WTC11 (cell line): ENCODE data around the gene ABCD3. TPM values are rescaled to one million over a fixed set of nuclear protein-coding genes. Genes with fewer than 3 reads are reported as not detected.

Source experiments
- ATAC-seq: fragments of 200-7000 bp; cut with Tn5 transposase; 2 replicates; pipeline ENCODE4 v1.10.0; 2021; ENCODE audit warnings: mild to moderate bottlenecking, moderate library complexity
- CTCF ChIA-PET: fragments of 300-600 bp; sonication (Branson Sonifier 250); formaldehyde crosslinking; loops from one replicate; lab custom pipeline; 2021; ENCODE audit warnings: antibody characterized with exemption; lab: Charles Lee
- POLR2A ChIA-PET: fragments of 350-600 bp; sonication (Branson Sonifier 250); formaldehyde crosslinking; loops from one replicate; lab custom pipeline; 2021; ENCODE audit warnings: antibody characterized with exemption; lab: Charles Lee
- DNase-seq: peaks from one replicate; pipeline ENCODE4 v3.0.0; 2021; ENCODE audit warnings: low spot score
- H3K27ac Mint-ChIP-seq: 2 replicates; pipeline ENCODE4 v1.8.0; 2021; ENCODE audit warnings: mixed read lengths
- H3K27me3 Mint-ChIP-seq: 2 replicates; pipeline ENCODE4 v1.8.0; 2021; ENCODE audit warnings: low read depth, mild to moderate bottlenecking, moderate library complexity, mixed read lengths
- H3K36me3 Mint-ChIP-seq: 2 replicates; pipeline ENCODE4 v1.8.0; 2021; ENCODE audit warnings: mixed read lengths
- H3K4me1 Mint-ChIP-seq: 2 replicates; pipeline ENCODE4 v1.8.0; 2022; ENCODE audit warnings: mixed read lengths
- H3K4me3 Mint-ChIP-seq: 2 replicates; pipeline ENCODE4 v1.8.0; 2021; ENCODE audit warnings: mild to moderate bottlenecking, moderate library complexity, mixed read lengths
- H3K9me3 Mint-ChIP-seq: 2 replicates; pipeline ENCODE4 v1.8.0; 2021; ENCODE audit warnings: mixed read lengths
- EMX1 ChIP-seq: fragments of 250-450 bp; sonication (Bioruptor Pico); IDR thresholded peaks from 2 replicates; pipeline ENCODE4 v1.8.0; 2021; ENCODE audit warnings: mild to moderate bottlenecking
- GRHL2 ChIP-seq: fragments of 250-450 bp; sonication (Bioruptor Pico); IDR thresholded peaks from 2 replicates; pipeline ENCODE4 v1.8.0; 2022; ENCODE audit warnings: mild to moderate bottlenecking, moderate library complexity; ENCODE audit not compliant: insufficient replicate concordance, severe bottlenecking
- KAT7 ChIP-seq: sonication (generic); formaldehyde crosslinking; IDR thresholded peaks from 2 replicates; pipeline ENCODE4 v1.8.1; 2023; ENCODE audit warnings: missing genetic modification reagents, mild to moderate bottlenecking, borderline replicate concordance
- MYBL2 ChIP-seq: sonication (generic); formaldehyde crosslinking; IDR thresholded peaks from 2 replicates; pipeline ENCODE4 v1.8.1; 2023; ENCODE audit warnings: mild to moderate bottlenecking, moderate library complexity, missing genetic modification reagents
- NFYB ChIP-seq: sonication (generic); formaldehyde crosslinking; conservative IDR thresholded peaks from 2 replicates; pipeline ENCODE4 v1.8.0; 2022; ENCODE audit warnings: low read depth, missing genetic modification reagents
- NR1H2 ChIP-seq: sonication (generic); formaldehyde crosslinking; IDR thresholded peaks from 2 replicates; pipeline ENCODE4 v1.9.0; 2021; ENCODE audit warnings: mild to moderate bottlenecking, moderate library complexity, missing genetic modification reagents
- PRRX2 ChIP-seq: fragments of 250-450 bp; sonication (Bioruptor Pico); IDR thresholded peaks from 2 replicates; pipeline ENCODE4 v1.8.0; 2021; ENCODE audit warnings: mild to moderate bottlenecking
- SP1 ChIP-seq: sonication (generic); formaldehyde crosslinking; conservative IDR thresholded peaks from 2 replicates; pipeline ENCODE4 v1.8.1; 2022; ENCODE audit warnings: missing genetic modification reagents
- TEAD1 ChIP-seq: sonication (generic); formaldehyde crosslinking; IDR thresholded peaks from 2 replicates; pipeline ENCODE4 v1.8.0; 2022; ENCODE audit warnings: mild to moderate bottlenecking, missing genetic modification reagents
- TEAD4 ChIP-seq: sonication (generic); formaldehyde crosslinking; IDR thresholded peaks from 2 replicates; pipeline ENCODE4 v1.8.0; 2022; ENCODE audit warnings: mild to moderate bottlenecking, missing genetic modification reagents
- ZNF416 ChIP-seq: fragments of 250-450 bp; sonication (Bioruptor Pico); IDR thresholded peaks from 2 replicates; pipeline ENCODE4 v1.9.0; 2021; ENCODE audit warnings: mild to moderate bottlenecking, inconsistent platforms
- total RNA-seq: library from RNA; stranded (reverse); gene quantifications from 3 replicates; pipeline ENCODE4 v1.2.3, GENCODE V29; 2021
- TF ChIP-seq, protein P1 (sequence below): sonication (generic); formaldehyde crosslinking; IDR thresholded peaks from 2 replicates; pipeline ENCODE4 v1.8.1; 2023; ENCODE audit warnings: mild to moderate bottlenecking, missing genetic modification reagents, borderline replicate concordance
- TF ChIP-seq, protein P2 (sequence below): sonication (generic); formaldehyde crosslinking; IDR thresholded peaks from 2 replicates; pipeline ENCODE4 v1.8.0; 2023; ENCODE audit warnings: mild to moderate bottlenecking, missing genetic modification reagents
- TF ChIP-seq, protein P3 (sequence below): fragments of 250-450 bp; sonication (Bioruptor Pico); IDR thresholded peaks from 2 replicates; pipeline ENCODE4 v2.1.2; 2022; ENCODE audit warnings: mild to moderate bottlenecking, moderate library complexity
- TF ChIP-seq, protein P4 (sequence below): sonication (generic); formaldehyde crosslinking; IDR thresholded peaks from 2 replicates; pipeline ENCODE4 v1.8.1; 2022; ENCODE audit warnings: missing genetic modification reagents, borderline replicate concordance
- TF ChIP-seq, protein P5 (sequence below): fragments of 250-450 bp; sonication (Bioruptor Pico); conservative IDR thresholded peaks from 2 replicates; pipeline ENCODE4 v1.9.0; 2021; ENCODE audit warnings: mild to moderate bottlenecking
- TF ChIP-seq, protein P6 (sequence below): sonication (generic); formaldehyde crosslinking; IDR thresholded peaks from 2 replicates; pipeline ENCODE4 v1.8.1; 2023; ENCODE audit warnings: mild to moderate bottlenecking, missing genetic modification reagents, moderate library complexity
- TF ChIP-seq, protein P7 (sequence below): sonication (generic); formaldehyde crosslinking; conservative IDR thresholded peaks from 2 replicates; pipeline ENCODE4 v1.8.1; 2022; ENCODE audit warnings: mild to moderate bottlenecking, missing genetic modification reagents
- TF ChIP-seq, protein P8 (sequence below): fragments of 250-450 bp; sonication (Bioruptor Pico); IDR thresholded peaks from 2 replicates; pipeline ENCODE4 v1.9.0; 2021; ENCODE audit warnings: mild to moderate bottlenecking
- TF ChIP-seq, protein P9 (sequence below): sonication (generic); formaldehyde crosslinking; IDR thresholded peaks from 2 replicates; pipeline ENCODE4 v1.8.0; 2022; ENCODE audit warnings: mild to moderate bottlenecking, missing genetic modification reagents

Gene ABCD3
- total RNA-seq, 1 experiment from 2014 or later: 27.2 TPM

DNA sequence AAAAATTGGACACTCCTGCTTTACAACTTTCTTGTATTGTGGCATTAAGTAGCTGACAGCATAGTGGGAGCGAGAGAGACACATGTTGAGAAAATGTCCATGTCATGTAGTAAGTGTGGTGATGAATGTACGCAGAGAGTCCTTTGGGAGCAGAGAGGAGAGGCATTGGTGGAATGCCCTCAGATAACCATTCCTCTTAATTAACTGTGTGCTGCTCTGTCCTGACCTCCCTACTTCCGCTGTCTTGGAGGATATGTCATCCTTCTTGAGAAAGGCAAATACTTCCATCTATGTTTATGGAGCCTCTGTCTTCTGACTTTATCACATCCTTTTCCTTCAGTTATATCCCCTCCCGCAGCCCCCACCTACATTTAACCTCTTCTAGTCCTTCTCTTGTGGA is 85.0 kb downstream of the ABCD3 start:
- CTCF ChIA-PET: no interaction called here
- peaks cover 28% of the 10 kb centered on the region for H3K36me3 Mint-ChIP-seq
- TF ChIP-seq, protein P1, sequence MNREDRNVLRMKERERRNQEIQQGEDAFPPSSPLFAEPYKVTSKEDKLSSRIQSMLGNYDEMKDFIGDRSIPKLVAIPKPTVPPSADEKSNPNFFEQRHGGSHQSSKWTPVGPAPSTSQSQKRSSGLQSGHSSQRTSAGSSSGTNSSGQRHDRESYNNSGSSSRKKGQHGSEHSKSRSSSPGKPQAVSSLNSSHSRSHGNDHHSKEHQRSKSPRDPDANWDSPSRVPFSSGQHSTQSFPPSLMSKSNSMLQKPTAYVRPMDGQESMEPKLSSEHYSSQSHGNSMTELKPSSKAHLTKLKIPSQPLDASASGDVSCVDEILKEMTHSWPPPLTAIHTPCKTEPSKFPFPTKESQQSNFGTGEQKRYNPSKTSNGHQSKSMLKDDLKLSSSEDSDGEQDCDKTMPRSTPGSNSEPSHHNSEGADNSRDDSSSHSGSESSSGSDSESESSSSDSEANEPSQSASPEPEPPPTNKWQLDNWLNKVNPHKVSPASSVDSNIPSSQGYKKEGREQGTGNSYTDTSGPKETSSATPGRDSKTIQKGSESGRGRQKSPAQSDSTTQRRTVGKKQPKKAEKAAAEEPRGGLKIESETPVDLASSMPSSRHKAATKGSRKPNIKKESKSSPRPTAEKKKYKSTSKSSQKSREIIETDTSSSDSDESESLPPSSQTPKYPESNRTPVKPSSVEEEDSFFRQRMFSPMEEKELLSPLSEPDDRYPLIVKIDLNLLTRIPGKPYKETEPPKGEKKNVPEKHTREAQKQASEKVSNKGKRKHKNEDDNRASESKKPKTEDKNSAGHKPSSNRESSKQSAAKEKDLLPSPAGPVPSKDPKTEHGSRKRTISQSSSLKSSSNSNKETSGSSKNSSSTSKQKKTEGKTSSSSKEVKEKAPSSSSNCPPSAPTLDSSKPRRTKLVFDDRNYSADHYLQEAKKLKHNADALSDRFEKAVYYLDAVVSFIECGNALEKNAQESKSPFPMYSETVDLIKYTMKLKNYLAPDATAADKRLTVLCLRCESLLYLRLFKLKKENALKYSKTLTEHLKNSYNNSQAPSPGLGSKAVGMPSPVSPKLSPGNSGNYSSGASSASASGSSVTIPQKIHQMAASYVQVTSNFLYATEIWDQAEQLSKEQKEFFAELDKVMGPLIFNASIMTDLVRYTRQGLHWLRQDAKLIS (CRISPR knock-in tag): no peak
- TF ChIP-seq, protein P2, sequence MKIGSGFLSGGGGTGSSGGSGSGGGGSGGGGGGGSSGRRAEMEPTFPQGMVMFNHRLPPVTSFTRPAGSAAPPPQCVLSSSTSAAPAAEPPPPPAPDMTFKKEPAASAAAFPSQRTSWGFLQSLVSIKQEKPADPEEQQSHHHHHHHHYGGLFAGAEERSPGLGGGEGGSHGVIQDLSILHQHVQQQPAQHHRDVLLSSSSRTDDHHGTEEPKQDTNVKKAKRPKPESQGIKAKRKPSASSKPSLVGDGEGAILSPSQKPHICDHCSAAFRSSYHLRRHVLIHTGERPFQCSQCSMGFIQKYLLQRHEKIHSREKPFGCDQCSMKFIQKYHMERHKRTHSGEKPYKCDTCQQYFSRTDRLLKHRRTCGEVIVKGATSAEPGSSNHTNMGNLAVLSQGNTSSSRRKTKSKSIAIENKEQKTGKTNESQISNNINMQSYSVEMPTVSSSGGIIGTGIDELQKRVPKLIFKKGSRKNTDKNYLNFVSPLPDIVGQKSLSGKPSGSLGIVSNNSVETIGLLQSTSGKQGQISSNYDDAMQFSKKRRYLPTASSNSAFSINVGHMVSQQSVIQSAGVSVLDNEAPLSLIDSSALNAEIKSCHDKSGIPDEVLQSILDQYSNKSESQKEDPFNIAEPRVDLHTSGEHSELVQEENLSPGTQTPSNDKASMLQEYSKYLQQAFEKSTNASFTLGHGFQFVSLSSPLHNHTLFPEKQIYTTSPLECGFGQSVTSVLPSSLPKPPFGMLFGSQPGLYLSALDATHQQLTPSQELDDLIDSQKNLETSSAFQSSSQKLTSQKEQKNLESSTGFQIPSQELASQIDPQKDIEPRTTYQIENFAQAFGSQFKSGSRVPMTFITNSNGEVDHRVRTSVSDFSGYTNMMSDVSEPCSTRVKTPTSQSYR: no peak
- TF ChIP-seq NFYB (CRISPR knock-in tag): no peak
- TF ChIP-seq KAT7 (CRISPR knock-in tag): no peak
- no peak for TF ChIP-seq NR1H2 (CRISPR knock-in tag)
- TF ChIP-seq, protein P3, sequence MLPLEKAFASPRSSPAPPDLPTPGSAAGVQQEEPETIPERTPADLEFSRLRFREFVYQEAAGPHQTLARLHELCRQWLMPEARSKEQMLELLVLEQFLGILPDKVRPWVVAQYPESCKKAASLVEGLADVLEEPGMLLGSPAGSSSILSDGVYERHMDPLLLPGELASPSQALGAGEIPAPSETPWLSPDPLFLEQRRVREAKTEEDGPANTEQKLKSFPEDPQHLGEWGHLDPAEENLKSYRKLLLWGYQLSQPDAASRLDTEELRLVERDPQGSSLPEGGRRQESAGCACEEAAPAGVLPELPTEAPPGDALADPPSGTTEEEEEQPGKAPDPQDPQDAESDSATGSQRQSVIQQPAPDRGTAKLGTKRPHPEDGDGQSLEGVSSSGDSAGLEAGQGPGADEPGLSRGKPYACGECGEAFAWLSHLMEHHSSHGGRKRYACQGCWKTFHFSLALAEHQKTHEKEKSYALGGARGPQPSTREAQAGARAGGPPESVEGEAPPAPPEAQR (CRISPR knock-in tag): no peak
- no peak for TF ChIP-seq GRHL2 (CRISPR knock-in tag)
- TF ChIP-seq, protein P4, sequence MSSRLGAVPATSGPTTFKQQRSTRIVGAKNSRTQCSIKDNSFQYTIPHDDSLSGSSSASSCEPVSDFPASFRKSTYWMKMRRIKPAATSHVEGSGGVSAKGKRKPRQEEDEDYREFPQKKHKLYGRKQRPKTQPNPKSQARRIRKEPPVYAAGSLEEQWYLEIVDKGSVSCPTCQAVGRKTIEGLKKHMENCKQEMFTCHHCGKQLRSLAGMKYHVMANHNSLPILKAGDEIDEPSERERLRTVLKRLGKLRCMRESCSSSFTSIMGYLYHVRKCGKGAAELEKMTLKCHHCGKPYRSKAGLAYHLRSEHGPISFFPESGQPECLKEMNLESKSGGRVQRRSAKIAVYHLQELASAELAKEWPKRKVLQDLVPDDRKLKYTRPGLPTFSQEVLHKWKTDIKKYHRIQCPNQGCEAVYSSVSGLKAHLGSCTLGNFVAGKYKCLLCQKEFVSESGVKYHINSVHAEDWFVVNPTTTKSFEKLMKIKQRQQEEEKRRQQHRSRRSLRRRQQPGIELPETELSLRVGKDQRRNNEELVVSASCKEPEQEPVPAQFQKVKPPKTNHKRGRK (CRISPR knock-in tag): no peak
- no peak for TF ChIP-seq TEAD4 (CRISPR knock-in tag)
- no peak for TF ChIP-seq SP1 (CRISPR knock-in tag)
- no peak for TF ChIP-seq MYBL2 (CRISPR knock-in tag)
- TF ChIP-seq ZNF416 (CRISPR knock-in tag): no peak
- TF ChIP-seq, protein P5, sequence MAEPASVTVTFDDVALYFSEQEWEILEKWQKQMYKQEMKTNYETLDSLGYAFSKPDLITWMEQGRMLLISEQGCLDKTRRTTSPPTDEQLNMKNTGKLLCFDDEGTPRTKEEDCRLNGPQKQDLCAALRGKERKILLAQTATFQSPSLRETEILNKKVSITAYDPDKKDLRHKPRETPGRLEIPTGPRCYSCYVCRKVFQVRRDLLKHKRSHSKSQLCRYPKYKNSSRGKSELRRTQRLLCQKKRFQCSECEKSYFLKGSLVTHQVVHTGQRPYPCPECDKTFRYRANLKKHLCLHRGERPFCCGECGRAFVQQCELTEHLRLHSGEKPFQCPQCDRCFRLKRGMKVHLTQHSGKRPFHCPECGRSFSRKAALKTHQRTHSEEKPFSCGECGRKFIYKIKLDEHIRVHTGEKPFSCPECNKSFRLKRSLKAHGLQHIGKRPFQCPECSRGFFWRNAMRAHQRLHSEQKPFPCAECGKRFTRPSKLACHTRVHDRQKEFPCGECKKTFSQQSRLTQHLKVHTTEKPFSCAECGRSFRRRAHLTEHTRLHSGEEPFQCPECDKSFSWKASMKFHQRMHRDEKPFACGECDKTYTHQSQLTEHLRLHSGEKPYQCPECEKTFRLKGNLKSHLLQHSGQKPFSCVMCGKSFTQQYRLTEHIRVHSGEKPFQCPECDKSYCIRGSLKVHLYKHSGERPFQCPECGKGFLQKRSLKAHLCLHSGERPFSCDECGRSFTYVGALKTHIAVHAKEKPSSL: no peak
- no peak for TF ChIP-seq EMX1 (CRISPR knock-in tag)
- TF ChIP-seq, protein P6, sequence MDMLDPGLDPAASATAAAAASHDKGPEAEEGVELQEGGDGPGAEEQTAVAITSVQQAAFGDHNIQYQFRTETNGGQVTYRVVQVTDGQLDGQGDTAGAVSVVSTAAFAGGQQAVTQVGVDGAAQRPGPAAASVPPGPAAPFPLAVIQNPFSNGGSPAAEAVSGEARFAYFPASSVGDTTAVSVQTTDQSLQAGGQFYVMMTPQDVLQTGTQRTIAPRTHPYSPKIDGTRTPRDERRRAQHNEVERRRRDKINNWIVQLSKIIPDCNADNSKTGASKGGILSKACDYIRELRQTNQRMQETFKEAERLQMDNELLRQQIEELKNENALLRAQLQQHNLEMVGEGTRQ (CRISPR knock-in tag): no peak
- no peak for TF ChIP-seq PRRX2 (CRISPR knock-in tag)
- TF ChIP-seq, protein P7, sequence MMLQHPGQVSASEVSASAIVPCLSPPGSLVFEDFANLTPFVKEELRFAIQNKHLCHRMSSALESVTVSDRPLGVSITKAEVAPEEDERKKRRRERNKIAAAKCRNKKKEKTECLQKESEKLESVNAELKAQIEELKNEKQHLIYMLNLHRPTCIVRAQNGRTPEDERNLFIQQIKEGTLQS (CRISPR knock-in tag): no peak
- TF ChIP-seq, protein P8, sequence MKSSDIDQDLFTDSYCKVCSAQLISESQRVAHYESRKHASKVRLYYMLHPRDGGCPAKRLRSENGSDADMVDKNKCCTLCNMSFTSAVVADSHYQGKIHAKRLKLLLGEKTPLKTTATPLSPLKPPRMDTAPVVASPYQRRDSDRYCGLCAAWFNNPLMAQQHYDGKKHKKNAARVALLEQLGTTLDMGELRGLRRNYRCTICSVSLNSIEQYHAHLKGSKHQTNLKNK (CRISPR knock-in tag): no peak
- TF ChIP-seq TEAD1: no peak
- TF ChIP-seq, protein P9, sequence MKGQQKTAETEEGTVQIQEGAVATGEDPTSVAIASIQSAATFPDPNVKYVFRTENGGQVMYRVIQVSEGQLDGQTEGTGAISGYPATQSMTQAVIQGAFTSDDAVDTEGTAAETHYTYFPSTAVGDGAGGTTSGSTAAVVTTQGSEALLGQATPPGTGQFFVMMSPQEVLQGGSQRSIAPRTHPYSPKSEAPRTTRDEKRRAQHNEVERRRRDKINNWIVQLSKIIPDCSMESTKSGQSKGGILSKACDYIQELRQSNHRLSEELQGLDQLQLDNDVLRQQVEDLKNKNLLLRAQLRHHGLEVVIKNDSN: no peak
- POLR2A ChIA-PET: no interaction called here
- H3K27ac Mint-ChIP-seq: no peak overlapping the region
- H3K27me3 Mint-ChIP-seq: no peaks in the 10 kb centered on the region
- no peaks in the 10 kb centered on the region for H3K4me1 Mint-ChIP-seq
- no peaks in the 10 kb centered on the region for H3K9me3 Mint-ChIP-seq
- ATAC-seq (no peak), DNase-seq (no peak)
- no peak overlapping the region for H3K4me3 Mint-ChIP-seq
